ENCODE data around the gene VWA5A. TPM values are rescaled to one million over a fixed set of nuclear protein-coding genes. Genes with fewer than 3 reads are reported as not detected.

Gene VWA5A
- total RNA-seq, 6 experiments from 2014 or later = 3.5 to 9.0 (median 5.8) TPM

DNA sequence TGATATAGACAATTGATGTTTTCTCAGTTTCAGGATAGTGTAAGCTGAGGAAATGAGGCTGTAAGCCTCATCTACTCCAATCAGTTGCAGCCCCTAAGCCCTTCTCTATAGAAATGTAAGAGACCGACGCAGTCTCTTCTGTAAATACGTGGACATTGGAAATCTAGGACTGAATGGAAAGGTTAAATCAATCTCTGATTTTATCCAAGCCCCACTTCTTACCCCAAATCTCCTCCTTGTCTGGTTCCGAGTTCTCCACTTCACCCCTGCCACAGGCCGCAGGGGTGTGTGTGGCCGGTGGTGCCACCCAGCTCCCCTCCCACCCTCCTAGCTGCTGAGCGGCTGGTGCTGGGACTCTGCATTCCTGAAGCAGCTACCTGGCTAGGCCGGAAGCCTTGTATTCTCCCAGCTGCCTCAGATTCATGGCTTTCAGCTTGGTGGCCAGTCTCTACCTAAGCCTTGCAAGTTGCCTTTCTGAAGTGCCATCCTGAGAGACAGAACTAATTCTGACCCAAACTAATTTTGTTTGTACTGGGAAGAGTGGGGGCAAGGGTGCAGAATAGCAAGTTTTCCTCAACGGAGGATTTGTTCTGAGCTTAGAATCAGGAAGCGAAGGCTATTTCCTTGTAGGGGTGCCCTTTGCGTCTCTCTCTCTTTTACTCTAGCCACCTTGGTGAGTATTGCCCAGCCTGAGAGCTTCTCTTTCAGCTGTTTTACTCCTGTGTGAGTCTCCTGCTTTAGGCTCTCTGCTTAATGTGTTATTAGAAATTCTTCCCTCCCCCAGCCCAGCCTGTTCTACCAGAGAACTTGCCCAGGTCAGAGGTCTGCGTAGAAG is 749 bp downstream of the VWA5A start:
- Histone ChIP-seq H3K27ac (peak overlapping the region in 2 of 3 donors; percentile 23 to 37), H3K9me3 (no peaks in the 10 kb centered on the region), H3K36me3 (peaks cover 0 to 16% (median 5%) of the 10 kb centered on the region in 4 donors), H3K27me3 (no peaks in the 10 kb centered on the region), H3K4me1 (peaks cover 0 to 8% (median 0%) of the 10 kb centered on the region in 4 donors), H3K4me3 (peak overlapping the region; percentile 54 to 65 (median 55))
- intact Hi-C loops (cut with DNase I) = no loop called here
- peak; percentile 49 to 72 (median 52) for ATAC-seq
- TF ChIP-seq POLR2A (IDR thresholded peaks at IDR 0.05) = no peak
- no peak for TF ChIP-seq CTCF (IDR thresholded peaks at IDR 0.05)
- peak in 1 of 3 donors; percentile 42 for DNase-seq
- WGBS (ENCODE audit: insufficient coverage, low coverage, low lambda C conversion rate, missing lambda C conversion rate) = 20% methylated on average over 11 of the region's 12 CpGs

GRCh38 chr11:124119103-124119502 is 3.9 kb downstream of the VWA5A start:
- H3K4me3 ChIP-seq = no peak overlapping the region
- H3K27me3 ChIP-seq = no peaks in the 10 kb centered on the region
- intact Hi-C loops (cut with DNase I) = no loop called here
- peaks cover 0 to 8% (median 0%) of the 10 kb centered on the region in 4 donors for H3K4me1 ChIP-seq
- peaks cover 0 to 21% (median 7%) of the 10 kb centered on the region in 4 donors for H3K36me3 ChIP-seq
- H3K9me3 ChIP-seq = no peaks in the 10 kb centered on the region
- no peak overlapping the region for H3K27ac ChIP-seq
- DNase-seq (no peak), ATAC-seq (no peak)
- no peak for TF ChIP-seq CTCF (IDR thresholded peaks at IDR 0.05)
- TF ChIP-seq POLR2A (IDR thresholded peaks at IDR 0.05) = no peak
- WGBS (ENCODE audit: insufficient coverage, low coverage, low lambda C conversion rate, missing lambda C conversion rate) = 61% methylated on average over 2 of the region's 2 CpGs

DNA sequence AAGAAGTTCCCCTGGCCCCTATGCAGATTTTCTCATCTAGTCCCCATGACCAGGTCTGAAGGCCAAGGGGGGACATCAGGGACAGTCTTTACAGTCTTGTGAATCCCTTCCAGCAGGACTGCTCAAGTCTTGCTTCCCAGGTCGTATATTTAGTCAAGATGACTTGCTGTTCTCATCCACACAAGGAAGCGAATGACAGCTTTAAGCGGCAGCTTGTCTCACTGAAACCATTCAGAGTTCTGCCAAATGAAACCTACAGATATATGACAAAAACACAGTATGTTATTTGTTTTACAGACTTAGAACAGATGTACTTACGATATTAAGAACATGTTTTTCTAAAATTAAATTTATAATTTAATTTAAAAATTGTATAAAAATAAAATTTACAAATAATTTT is 5.6 kb downstream of the VWA5A start:
- no peak for DNase-seq
- Histone ChIP-seq H3K4me3 (no peak overlapping the region), H3K27ac (no peak overlapping the region), H3K36me3 (peaks cover 0 to 29% (median 9%) of the 10 kb centered on the region in 4 donors), H3K9me3 (no peaks in the 10 kb centered on the region), H3K27me3 (no peaks in the 10 kb centered on the region), H3K4me1 (peaks cover 0 to 6% (median 0%) of the 10 kb centered on the region in 4 donors)
- WGBS (ENCODE audit: insufficient coverage, low coverage, low lambda C conversion rate, missing lambda C conversion rate) = 76% methylated on average over 4 of the region's 4 CpGs
- TF ChIP-seq CTCF (IDR thresholded peaks at IDR 0.05) (no peak), POLR2A (IDR thresholded peaks at IDR 0.05) (no peak)
- ATAC-seq = no peak
- intact Hi-C loops (cut with DNase I) = no loop called here

DNA sequence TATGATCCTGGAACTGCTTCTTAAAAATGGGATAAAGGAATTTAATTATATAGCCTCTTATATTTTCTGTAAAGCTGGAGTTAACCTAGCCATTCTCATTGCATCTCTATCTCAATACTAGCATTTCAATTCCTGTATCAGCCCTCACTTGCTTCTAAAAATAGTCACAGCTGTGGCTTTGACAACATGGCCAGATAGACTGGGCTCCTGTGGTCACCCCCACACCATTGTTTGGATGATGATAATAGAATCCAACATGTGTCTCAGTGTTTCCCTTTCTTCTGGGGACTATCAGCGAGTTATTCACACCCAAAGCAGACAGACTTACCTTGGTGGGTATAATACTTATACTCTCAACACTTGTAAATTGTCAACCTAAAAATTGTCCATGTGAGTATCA is 6.9 kb downstream of the VWA5A start:
- Histone ChIP-seq H3K4me3 (no peak overlapping the region), H3K27me3 (no peaks in the 10 kb centered on the region), H3K36me3 (peaks cover 0 to 29% (median 9%) of the 10 kb centered on the region in 4 donors), H3K9me3 (no peaks in the 10 kb centered on the region), H3K4me1 (no peaks in the 10 kb centered on the region), H3K27ac (no peak overlapping the region)
- no peak for TF ChIP-seq CTCF (IDR thresholded peaks at IDR 0.05)
- TF ChIP-seq POLR2A (IDR thresholded peaks at IDR 0.05) = no peak
- no peak for DNase-seq
- WGBS (ENCODE audit: insufficient coverage, low coverage, low lambda C conversion rate, missing lambda C conversion rate) = 100% methylated on average over 1 of the region's 1 CpG
- intact Hi-C loops (cut with DNase I) = no loop called here
- ATAC-seq = no peak
